GDM1 (cell line): Measurements from ENCODE around the gene USP35.
"Not testable (repeated sequence)": the region's sequence is repeated elsewhere in the genome, so short reads cannot be mapped to it uniquely, and the experiment has no call there.

Experiments used
- DNase-seq: peaks from one replicate; lab custom pipeline; 2025; lab: John Stamatoyannopoulos, UW

Gene USP35

GRCh38 chr11:78170874-78171549 is 17.7 kb upstream of the USP35 start:
- no peak for DNase-seq

DNA sequence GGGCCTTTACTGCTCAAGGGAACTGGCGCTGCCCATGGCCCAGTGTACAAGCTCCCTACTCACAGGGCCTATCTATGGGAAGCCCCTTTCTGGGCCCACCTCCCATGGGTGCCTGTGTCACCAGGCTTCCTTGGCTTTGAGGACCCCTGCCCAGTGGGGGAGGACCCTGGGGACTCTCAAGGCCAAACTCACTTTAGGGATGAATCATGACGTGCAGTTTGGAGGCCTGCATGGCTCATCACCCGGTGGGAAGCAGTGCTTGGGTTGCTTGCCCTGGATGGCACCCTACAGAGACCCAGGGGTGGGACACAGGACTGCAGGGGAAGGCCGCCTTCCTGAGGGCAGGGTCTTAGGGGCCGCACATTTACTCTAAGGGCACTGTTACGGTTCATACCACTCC is 16.8 kb upstream of the USP35 start:
- no peak for DNase-seq

- not testable (repeated sequence) for DNase-seq
Measured at GRCh38 chr11:78175862-78176261, 12.9 kb upstream of the USP35 start.

GRCh38 chr11:78176605-78177141 is 12.0 kb upstream of the USP35 start:
- no peak for DNase-seq

- no peak for DNase-seq
Measured at GRCh38 chr11:78177216-78177615, 11.5 kb upstream of the USP35 start.

- no peak for DNase-seq
Measured at GRCh38 chr11:78179459-78180071, 9.2 kb upstream of the USP35 start.

- no peak for DNase-seq
Measured at GRCh38 chr11:78180751-78181150, 8.0 kb upstream of the USP35 start.

DNA sequence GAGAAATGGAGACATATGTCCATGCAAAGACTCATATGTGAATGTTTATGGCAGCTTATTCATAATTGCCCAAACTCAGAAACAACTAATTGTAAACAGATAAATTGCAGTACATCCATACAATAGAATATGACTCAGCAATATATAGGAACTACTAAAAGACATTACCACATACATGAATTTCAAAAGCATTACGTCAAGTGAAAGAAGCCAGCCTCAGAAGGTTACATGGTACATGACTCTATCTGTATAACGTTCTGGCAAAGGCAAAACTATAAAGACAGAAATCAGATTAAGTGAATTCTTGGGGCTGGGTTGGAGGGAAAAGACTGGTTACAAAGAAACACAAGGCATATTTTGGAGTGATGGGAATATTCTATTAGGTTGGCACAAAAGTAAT is 7.5 kb upstream of the USP35 start:
- no peak for DNase-seq

- no peak for DNase-seq
Measured at GRCh38 chr11:78187366-78188285, 1.1 kb upstream of the USP35 start.

GRCh38 chr11:78189174-78189724 is 530 bp downstream of the USP35 start:
- no peak for DNase-seq

DNA sequence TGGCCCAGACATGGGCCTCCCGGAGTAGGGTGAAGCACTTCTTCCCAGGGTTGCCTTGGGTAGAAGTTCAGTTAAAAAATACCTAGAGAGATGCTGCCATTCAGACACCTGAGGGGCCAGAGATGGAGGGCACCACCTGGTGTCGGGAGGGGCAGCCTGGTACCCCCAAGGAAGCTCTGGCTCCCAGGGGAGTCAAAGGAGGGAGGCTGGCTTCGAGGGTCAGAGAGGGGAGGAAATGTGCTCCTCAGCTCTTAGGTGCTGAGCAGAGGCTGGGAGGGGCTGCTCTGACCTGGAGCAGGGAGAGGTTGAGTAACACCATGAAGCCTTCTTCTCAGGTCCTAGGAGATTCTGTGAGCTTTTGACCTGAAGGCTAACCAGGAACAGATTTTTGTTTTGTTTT is 1.1 kb downstream of the USP35 start:
- DNase-seq: no peak

DNA sequence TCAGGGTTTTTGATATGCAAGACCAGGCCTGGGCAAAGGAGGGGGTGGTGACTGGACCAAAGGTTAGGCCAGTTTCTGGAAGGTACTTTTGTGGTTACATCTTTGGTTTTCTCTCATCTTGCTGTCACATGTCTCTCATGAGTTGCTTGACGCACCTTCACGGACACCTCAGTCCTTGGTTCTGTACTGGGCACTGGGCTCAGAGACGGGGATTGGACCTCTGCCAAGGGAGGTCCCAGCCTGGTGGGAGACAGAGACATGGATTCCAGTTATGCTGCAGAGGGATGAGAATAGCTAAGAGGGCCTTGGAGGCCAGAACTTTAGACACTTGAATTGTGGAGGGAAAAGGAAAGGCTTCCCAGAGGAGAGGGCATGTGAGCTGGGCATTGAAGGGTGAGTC is 1.7 kb downstream of the USP35 start:
- no peak for DNase-seq

DNA sequence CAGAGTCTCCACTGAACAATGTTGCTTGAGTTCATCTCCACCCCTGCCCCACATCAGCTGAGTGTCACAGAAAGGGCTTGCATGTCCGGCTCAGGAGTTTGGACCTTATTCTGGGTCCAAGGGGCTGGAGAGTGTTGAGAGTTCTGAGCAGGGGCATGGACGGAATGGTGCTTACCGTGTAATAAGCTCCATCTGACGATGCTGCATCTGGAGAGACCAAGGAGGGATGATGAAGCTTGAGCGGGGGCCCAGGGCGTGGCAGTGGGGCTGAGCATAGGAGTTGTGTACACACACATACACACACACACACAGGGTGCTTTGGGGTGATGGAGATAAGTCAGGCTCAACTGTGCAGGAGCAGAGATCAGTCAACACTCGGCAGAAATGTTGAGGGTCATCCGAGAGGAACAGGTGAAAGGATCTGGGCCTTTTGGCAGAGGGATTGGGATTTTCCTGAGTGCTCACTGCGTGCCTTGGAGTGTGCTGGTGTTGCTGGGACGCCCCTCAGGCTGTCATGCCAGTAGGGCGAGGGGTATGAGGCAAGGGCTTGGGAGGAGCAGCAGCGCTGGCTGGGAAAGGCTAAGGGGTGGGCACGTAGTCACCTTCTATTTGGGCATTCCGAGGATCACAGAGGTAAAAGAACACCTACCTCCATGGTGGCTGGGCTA is 2.3 kb downstream of the USP35 start:
- DNase-seq: no peak

DNA sequence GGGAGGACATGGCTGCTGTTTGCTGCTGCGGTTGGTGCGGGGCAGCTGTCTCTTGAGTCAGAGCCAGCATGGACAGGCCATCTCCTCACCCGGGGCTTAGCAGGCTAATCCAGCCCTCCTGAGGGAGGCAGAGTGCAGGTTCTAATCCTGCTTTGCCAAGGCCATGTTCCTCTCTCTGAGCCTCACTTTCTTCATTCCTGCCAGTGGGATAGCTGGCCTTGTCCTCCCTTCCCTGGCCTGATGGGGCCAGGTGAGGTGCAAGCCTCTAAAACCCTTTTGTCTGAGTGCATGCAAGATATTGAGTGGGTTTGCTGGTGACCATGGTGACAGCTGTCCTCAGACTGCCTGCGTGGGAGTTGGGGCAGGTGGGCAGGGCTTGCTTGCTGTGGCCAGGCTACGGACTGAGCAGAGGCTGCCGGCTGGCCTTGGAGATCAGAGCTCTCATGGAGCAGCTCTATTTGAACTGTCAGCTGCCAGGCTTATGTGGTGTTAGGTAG is 3.6 kb downstream of the USP35 start:
- DNase-seq: no peak

DNA sequence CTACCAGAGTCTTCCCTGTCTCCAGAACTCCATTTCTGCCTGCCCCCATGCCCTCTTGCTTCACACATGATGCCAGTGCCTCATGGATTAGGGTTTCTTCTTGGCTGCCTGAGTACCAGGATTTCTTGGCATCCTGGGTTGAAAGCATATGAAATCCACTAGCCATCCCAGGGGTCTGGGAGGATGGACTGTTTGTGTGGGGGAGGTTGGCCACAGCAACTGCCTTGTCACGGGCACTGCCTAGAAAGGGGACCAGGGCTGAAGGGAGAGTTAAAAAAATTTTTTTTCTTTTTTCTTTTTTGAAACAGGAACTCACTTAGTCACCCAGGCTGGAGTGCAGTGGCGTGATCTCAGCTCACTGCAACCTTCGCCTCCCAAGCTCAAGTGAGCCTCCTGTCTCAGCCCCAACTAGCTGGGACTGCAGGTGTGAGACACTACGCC is 4.2 kb downstream of the USP35 start:
- no peak for DNase-seq

DNA sequence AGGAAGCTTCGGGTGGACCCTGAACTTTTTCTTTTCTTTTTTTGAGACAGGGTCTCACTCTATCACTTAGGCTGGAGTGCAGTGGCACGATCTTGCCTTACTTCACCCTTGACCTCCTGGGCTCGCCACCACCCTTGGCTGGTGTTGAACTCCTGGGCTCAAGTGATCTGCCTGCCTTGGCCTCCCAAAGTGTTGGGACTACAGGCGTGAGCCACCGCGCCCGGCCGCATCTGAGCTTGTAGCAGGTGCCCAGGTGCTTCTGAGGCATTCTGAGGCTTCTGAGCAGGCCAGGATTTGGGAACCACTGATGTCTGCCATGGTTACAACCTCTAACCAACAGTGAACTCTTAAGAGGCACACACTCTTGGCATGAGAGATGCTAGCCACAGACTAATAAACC is 5.1 kb downstream of the USP35 start:
- DNase-seq: no peak

GRCh38 chr11:78194490-78194889 is 5.8 kb downstream of the USP35 start:
- no peak for DNase-seq

- no peak for DNase-seq
Measured at GRCh38 chr11:78195917-78196560, 7.3 kb downstream of the USP35 start.

- DNase-seq: no peak
Measured at GRCh38 chr11:78196661-78197091, 8.0 kb downstream of the USP35 start.

DNA sequence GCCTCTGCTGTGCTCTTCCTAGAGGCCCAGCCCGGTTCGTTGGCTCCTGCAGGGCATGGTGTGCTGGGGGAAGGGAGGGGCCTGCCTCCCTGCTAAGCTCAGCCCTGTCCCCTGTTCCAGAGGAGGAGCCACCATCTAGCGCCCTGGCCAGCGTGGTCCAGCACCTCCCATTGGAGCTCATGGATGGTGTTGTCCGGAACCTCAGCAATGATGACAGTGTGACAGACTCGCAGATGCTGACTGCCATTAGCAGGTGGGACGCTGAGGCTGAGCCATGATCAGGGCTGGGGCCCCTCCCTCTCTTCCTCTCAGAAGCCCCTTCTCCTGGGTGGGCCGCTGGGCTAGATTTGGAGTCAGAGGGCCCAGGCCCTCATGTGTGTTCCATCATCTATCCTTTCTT is 9.1 kb downstream of the USP35 start:
- DNase-seq: no peak
